T-cell (primary cell): ENCODE data around the gene VMO1. TPM values are rescaled to one million over a fixed set of nuclear protein-coding genes. Genes with fewer than 3 reads are reported as not detected.

Experiments
- total RNA-seq, 35 experiments: library from RNA in 6 of 35; stranded (reverse) in 6 of 35; fragments of 120-200 nt in 1 of 35; gene quantifications; one replicate each; pipeline versions ENCODE4 v1.2.1 to v1.2.4 and lab custom pipeline; 2013 to 2026

VMO1 gene
- total RNA-seq, 5 donors from 2014 or later (not counting 1 experiment from before 2014, with no cell fraction given): 0.38 to 0.82 (median 0.59) TPM; not detected in 1

Other genes with a start within 250 kb of the VMO1 start
- 100 to 1,000 TPM in 1 of 5 donors, 10 to 100 TPM in 4; 57.0 to 102 (median 94.2) TPM for gene MYBBP1A, start 231.0 kb downstream of the VMO1 start, total RNA-seq
- not detected for gene GGT6, start 225.8 kb downstream of the VMO1 start, total RNA-seq
- not detected for gene SMTNL2, start 201.8 kb downstream of the VMO1 start, total RNA-seq
- under 1 TPM in 1 of 5 donors, not detected in 4; 0.13 TPM for gene ALOX15, start 144.7 kb downstream of the VMO1 start, total RNA-seq
- 10 to 100 TPM; 50.0 to 88.3 (median 85.0) TPM for gene PELP1, start 82.2 kb downstream of the VMO1 start, total RNA-seq
- 100 to 1,000 TPM; 247 to 374 (median 325) TPM for gene ARRB2, start 75.7 kb downstream of the VMO1 start, total RNA-seq
- gene MED11, start 54.9 kb downstream of the VMO1 start, total RNA-seq: 10 to 100 TPM in 4 of 5 donors, 1 to 10 TPM in 1; 9.0 to 33.1 (median 28.6) TPM
- 1 to 10 TPM in 1 of 5 donors, under 1 TPM in 4; 0.29 to 1.4 (median 0.44) TPM for gene ZMYND15, start 46.5 kb downstream of the VMO1 start, total RNA-seq
- 10 to 100 TPM in 1 of 5 donors, 1 to 10 TPM in 4; 2.5 to 11.2 (median 3.1) TPM for gene CXCL16, start 46.4 kb downstream of the VMO1 start, total RNA-seq
- not detected for gene TM4SF5, start 14.5 kb downstream of the VMO1 start, total RNA-seq
- gene GLTPD2, start 2.6 kb upstream of the VMO1 start, total RNA-seq: not detected
- gene PSMB6, start 9.8 kb upstream of the VMO1 start, total RNA-seq: 10 to 100 TPM; 45.7 to 63.5 (median 57.0) TPM
- 10 to 100 TPM; 24.2 to 41.7 (median 31.4) TPM for gene PLD2, start 20.8 kb upstream of the VMO1 start, total RNA-seq
- gene MINK1, start 47.0 kb upstream of the VMO1 start, total RNA-seq: 100 to 1,000 TPM; 156 to 189 (median 164) TPM
- 10 to 100 TPM in 2 of 5 donors, 1 to 10 TPM in 3; 3.1 to 41.1 (median 4.1) TPM for gene C17orf107, start 113.2 kb upstream of the VMO1 start, total RNA-seq
- 1 to 10 TPM in 3 of 5 donors, under 1 TPM in 2; 0.73 to 3.5 (median 1.3) TPM for gene CHRNE, start 116.7 kb upstream of the VMO1 start, total RNA-seq
- under 1 TPM in 1 of 5 donors, not detected in 4; 0.40 TPM for gene GP1BA, start 145.9 kb upstream of the VMO1 start, total RNA-seq
- gene SLC25A11, start 153.7 kb upstream of the VMO1 start, total RNA-seq: 10 to 100 TPM; 30.9 to 51.6 (median 47.0) TPM
- gene RNF167, start 153.9 kb upstream of the VMO1 start, total RNA-seq: 100 to 1,000 TPM; 109 to 158 (median 135) TPM
- gene PFN1, start 162.2 kb upstream of the VMO1 start, total RNA-seq: 100 to 1,000 TPM; 654 to 853 (median 744) TPM
- 10 to 100 TPM; 31.0 to 38.4 (median 36.3) TPM for gene ENO3, start 164.8 kb upstream of the VMO1 start, total RNA-seq
- gene SPAG7, start 181.5 kb upstream of the VMO1 start, total RNA-seq: 10 to 100 TPM; 36.4 to 65.6 (median 55.8) TPM
- gene CAMTA2, start 201.3 kb upstream of the VMO1 start, total RNA-seq: 10 to 100 TPM; 59.8 to 82.8 (median 72.0) TPM
- under 1 TPM in 2 of 5 donors, not detected in 3; 0.38 to 0.43 TPM for gene INCA1, start 211.2 kb upstream of the VMO1 start, total RNA-seq
- gene KIF1C, start 211.6 kb upstream of the VMO1 start, total RNA-seq: 10 to 100 TPM; 15.3 to 37.9 (median 28.5) TPM
- under 1 TPM in 3 of 5 donors, not detected in 2; 0.14 to 0.62 (median 0.25) TPM for gene SLC52A1, start 249.1 kb upstream of the VMO1 start, total RNA-seq